Muscle of arm (tissue), 12 donors: Measurements from ENCODE around the gene KIF3C. TPM values are rescaled to one million over a fixed set of nuclear protein-coding genes. Genes with fewer than 3 reads are reported as not detected.
"Not testable (repeated sequence)": the region's sequence is repeated elsewhere in the genome, so short reads cannot be mapped to it uniquely, and the experiment has no call there.

ENCODE experiments used
- DNase-seq: peaks from one replicate; pipeline ENCODE4 v3.0.0-alpha.2; 2013
- polyA plus RNA-seq, 12 donors: library from polyadenylated mRNA; unstranded; fragments of 120-200 nt; gene quantifications; one replicate each; pipeline ENCODE4 v1.2.1, GENCODE V29; 2013; ENCODE audit not compliant: insufficient read length in 12 of 12

KIF3C gene
- polyA plus RNA-seq, 12 donors: 3.7 to 15.6 (median 6.5) TPM; not detected in 1

DNA sequence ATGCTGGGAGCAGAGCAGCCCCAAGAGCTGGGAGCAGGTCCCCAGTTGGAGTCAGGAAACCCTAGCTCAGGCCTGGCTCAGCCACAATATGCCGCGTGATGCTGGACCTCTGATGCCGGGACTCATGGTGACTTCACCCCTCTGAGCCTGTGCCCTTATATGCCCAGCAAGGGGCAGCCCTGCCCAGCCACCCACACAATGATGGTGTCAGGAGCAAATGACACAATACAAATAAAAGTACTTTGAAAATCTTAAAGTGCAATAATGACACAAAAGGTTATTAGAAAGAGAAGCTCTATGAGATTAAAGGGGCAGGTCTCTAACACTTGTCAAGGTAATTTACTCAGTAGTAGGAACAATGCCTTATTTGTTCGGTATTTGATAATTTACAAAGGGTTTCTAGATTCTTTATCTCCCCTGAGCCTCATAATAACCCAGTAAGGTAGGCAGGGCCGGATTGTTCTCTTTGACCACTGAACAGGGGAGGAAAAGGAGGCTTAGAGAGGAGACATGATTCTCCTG is 18.3 kb upstream of the KIF3C start:
- DNase-seq: no peak

- not testable (repeated sequence) for DNase-seq
These were observed 17.1 kb upstream of the KIF3C start for GRCh38 chr2:25999406-25999805.

- not testable (repeated sequence) for DNase-seq
These were observed 16.6 kb upstream of the KIF3C start for GRCh38 chr2:25998816-25999383.

DNA sequence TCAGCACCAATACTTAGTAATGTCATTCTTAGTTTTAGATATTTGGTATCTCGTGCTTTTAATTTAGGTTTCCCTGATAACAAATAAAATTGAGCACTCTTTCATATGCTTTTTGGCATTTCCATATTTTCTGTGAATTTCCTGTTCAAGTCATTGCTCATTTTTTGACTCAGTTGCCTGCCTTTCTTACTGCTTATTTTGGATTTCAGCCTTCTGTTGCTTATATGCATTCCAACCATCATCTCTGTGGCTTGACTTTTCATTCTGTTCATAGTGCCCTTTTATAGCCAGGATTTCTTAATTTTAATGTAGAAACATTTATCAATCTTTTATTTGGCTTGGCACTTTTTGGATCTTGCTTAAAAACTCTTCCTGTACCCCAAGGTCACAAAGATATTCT is 14.5 kb upstream of the KIF3C start:
- DNase-seq: no peak

DNA sequence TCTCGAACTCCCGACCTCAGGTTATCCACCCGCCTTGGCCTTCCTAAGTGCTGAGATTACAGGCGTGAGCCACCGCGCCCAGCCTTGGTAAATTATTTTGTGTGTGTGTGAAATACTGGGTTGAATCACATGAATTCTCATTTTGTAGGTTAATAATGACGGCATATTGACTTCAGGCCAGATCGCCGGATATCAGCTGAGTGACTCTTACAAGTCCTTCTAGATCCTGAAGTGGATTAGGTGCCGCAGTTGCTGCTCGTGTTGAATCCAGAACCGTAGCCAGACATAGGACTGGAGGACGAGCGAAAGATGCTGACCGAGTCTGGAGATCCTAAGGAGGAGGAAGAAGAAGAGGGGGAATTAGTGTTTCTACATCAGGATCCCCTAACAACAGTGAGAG is 12.2 kb upstream of the KIF3C start:
- DNase-seq: no peak

DNA sequence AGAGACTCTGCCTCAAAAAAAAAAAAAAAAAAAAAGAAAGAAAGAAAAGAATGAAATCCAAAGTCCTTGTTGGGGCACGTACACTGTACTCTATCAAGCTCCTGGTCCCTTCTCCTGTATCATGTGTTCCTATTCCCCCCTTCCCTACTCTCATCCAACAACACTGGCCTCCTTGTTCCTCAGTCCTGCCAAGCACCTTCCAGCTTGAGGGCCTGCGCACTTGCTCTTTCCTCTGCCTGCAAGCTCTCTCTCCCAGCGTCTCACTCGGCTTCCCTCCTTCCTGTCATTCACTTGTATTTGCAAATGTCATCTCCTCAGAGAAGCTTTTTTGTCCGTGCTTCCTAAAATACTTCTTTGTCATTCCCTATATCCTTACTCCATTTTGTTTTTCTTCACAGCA is 10.8 kb upstream of the KIF3C start:
- DNase-seq: no peak

GRCh38 chr2:25992556-25992955 is 10.3 kb upstream of the KIF3C start:
- no peak for DNase-seq

GRCh38 chr2:25991965-25992364 is 9.7 kb upstream of the KIF3C start:
- no peak for DNase-seq

GRCh38 chr2:25989154-25989553 is 6.9 kb upstream of the KIF3C start:
- DNase-seq: no peak

DNA sequence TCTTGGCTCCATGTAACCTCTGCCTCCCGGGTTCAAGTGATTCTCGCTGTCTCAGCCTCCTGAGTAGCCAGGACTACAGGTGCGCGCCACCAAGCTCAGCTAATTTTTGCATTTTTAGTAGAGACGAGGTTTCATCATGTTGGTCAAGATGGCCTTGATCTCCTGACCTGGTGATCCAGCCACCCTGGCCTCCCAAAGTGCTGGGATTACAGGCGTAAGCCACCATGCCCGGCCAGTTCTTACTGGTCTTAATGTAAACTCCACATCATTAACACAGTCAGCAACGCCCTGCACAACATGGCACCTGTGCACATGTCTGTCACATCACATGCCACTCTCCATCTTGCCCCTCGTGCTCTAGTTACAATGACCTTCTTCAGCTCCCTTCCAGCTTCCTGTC is 5.8 kb upstream of the KIF3C start:
- DNase-seq: no peak

GRCh38 chr2:25983735-25984134 is 1.4 kb upstream of the KIF3C start:
- no peak for DNase-seq

DNA sequence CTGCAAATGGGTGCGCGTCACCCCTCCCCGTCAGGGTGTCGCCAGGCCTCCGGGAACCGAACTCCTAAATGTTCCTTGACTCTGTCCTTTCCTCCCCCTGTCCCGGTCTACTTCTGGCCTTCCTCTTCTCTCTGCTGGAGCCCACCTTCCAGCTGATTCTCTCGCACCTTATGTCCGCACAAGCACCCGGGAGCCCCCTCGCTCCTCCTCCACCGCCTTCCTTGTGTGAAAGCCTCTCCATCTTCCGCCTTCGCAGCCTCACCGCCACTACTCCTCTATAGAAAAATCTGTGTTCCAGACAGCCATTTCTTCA is 627 bp upstream of the KIF3C start:
- no peak for DNase-seq

DNA sequence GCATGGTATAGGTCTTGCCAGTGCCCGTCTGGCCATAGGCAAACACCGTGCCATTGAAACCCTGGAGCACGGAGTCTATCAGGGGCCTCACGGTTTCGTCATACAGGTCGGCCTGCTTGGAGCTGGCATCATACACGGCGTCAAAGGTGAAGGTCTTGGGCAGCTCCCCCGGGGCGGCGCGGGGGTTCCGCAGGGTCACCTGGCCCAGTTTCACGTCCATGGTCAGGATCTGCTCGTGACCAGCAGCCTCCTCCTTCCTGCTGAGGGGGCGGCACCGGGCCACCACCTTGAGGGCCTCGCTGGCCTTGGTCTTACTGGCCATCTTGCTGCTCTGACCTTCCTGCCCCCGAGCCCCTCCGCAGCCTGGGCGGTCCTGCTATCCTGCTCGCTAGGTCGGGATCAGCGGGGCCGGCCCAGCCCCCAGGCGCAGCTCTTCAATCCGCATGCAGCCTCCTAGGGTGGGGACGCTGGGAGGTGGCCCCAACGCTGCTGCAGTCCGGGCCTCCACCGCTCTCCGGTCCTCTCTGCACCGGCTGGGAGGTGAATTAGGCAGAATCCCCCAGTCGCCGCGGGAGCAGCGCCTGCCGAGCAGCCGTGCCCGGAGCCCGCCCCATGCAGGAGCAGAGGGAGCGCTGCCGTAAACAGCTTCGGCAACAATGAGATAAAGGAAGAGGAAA is 563 bp downstream of the KIF3C start:
- no peak for DNase-seq

GRCh38 chr2:25980951-25981350 is 1.3 kb downstream of the KIF3C start:
- DNase-seq: no peak

DNA sequence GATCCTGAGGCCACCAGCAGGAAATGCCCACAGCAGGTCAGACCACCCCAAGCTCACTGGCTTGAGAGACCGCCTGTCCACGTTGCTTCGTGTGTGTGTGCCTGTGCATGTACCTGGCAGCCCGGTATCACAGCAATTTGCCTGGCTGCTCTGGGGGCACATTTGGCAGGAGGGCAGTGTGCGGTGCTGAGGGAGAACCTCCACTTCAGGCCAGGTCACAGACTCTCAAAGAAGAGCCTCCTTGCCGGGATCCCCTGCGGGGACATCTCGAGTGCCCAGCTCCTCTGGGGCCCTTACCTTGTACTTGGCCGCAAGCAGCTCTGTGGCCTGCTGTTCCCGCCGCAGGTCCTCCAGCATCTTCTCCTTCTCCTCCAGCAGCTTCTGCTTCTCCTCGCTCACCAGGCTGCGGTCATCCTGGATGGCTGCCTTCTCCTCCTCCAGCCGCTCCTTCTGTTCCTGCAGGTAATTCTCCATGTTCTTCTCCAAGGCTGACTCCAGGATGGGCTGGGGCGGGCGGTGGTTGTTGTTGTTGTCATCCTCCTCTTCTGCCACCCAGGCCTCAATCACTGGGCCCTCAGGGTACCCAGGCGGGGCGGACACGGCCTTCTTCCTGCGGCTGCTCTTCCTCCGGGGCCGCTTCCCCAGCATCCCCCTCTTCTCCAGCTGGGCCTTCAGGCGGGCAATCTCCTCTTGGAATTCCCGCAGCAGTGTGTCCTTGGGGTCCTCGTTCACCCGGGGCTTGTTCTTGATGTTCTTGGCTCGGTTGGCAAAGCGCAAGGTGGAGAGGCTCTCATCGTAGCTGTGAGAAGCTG is 2.0 kb downstream of the KIF3C start:
- no peak for DNase-seq

- no peak for DNase-seq
These were observed 3.3 kb downstream of the KIF3C start for GRCh38 chr2:25979001-25979400.

- no peak for DNase-seq
These were observed 4.5 kb downstream of the KIF3C start for GRCh38 chr2:25977768-25978167.

DNA sequence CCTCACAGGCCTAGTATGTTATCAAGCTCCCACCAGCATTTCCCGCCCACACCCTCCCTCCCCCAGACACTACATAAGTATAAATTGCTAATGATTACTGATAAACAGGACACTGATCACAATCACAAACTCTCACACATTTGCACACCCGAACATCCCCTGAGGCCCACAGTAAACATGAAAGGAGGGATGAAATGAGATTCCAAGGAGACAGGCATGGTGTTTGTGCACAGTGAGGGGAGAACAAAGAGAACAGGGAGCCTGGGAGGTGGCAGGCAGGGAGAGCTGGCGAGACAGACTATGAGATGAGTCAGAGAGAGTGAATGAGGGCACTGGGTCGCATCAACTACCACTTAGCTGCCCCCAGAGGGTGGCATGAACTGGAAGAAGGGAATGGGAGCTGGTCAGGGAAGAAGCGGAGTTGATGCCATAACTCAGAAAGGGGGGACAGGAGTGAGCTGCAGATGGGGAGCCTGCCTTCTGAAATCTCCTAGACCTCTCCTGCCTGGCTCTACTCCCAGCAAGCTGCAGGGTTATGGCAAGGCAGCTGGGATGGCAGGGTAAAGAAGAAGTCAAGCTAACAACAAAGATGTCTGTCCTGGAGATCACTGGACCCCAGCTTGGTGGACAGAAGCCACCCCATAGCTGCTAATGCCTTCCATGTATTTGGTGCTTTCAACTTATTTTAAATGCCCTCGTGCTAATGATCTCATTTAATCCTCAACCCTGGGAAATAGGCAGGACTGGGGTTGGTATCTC is 5.1 kb downstream of the KIF3C start:
- no peak for DNase-seq

DNA sequence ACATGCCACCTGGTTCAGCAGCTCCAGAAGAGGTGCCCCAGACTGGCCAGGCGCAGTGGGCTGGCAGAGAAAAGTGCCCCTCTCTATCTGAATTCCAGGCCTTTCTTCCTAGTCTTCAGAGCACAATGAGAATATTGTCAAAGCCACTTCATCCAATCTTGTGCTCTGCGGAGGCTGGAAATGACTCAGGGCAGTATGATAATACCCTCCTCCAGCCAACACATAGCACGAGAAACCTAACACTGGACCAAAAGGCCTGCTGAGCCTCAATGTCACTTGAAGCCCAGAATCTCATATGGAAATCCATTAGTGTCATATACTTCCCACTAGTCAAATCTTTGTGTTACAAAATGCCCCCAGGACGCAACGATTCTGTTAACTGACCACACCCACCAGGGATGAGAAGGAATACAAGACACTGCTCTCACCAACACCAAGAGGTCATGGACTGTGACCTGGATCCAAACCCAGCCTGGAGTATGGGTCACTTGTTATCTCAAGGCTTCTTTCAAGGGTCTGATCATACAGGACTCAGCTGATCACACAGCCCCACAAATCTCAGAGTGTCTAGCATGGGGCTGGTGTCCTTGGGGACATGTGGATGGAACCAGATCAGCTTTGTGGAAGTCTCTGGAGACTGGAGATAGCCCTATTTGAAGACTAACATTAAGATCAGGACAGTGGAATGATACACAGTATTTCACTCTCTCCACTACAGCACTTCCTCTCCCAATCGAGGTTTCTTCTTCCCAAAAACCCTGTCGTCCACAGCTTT is 10.1 kb downstream of the KIF3C start:
- DNase-seq: no peak

- DNase-seq: no peak
These were observed 10.7 kb downstream of the KIF3C start for GRCh38 chr2:25971596-25971995.

GRCh38 chr2:25966531-25967270 is 15.6 kb downstream of the KIF3C start:
- DNase-seq: no peak
